ENCODE measurements around the gene ELAC1. TPM values are rescaled to one million over a fixed set of nuclear protein-coding genes. Genes with fewer than 3 reads are reported as not detected.

Gene ELAC1
- total and polyA plus RNA-seq, 4 donors: 7.3 to 14.2 (median 11.9) TPM

- Histone ChIP-seq H3K27ac (ENCODE audit: low read depth, low read length) (no peak overlapping the region), H3K36me3 (ENCODE audit: control insufficient read depth, insufficient read depth, low read length) (no peaks in the 10 kb centered on the region), H3K27me3 (ENCODE audit: control insufficient read depth, insufficient read depth, low read length) (no peaks in the 10 kb centered on the region), H3K4me3 (ENCODE audit: low read depth, low read length) (no peak overlapping the region), H3K9me3 (ENCODE audit: control insufficient read depth, insufficient read depth, low read length) (no peaks in the 10 kb centered on the region), H3K4me1 (ENCODE audit: control insufficient read depth, insufficient read depth, low read length) (peaks cover 11% of the 10 kb centered on the region)
- DNase-seq (ENCODE audit: low read depth in 4 of 6, low spot score in 6 of 6): peak in 1 of 6 donors; percentile 12
- WGBS (ENCODE audit: insufficient coverage): 45% methylated on average over 2 of the region's 4 CpGs
Observed at GRCh38 chr18:51028201-51028805, 60.5 kb downstream of the ELAC1 start.

GRCh38 chr18:51029378-51029693, 61.5 kb downstream of the ELAC1 start:
- H3K4me3 ChIP-seq (ENCODE audit: low read depth, low read length): peak overlapping the region; percentile 73
- H3K27me3 ChIP-seq (ENCODE audit: control insufficient read depth, insufficient read depth, low read length): no peaks in the 10 kb centered on the region
- 11% methylated on average over 4 of the region's 10 CpGs for WGBS (ENCODE audit: insufficient coverage)
- peak overlapping the region; percentile 95 for H3K27ac ChIP-seq (ENCODE audit: low read depth, low read length)
- H3K36me3 ChIP-seq (ENCODE audit: control insufficient read depth, insufficient read depth, low read length): peaks cover 1% of the 10 kb centered on the region
- DNase-seq (ENCODE audit: low read depth in 4 of 6, low spot score in 6 of 6): no peak
- no peaks in the 10 kb centered on the region for H3K9me3 ChIP-seq (ENCODE audit: control insufficient read depth, insufficient read depth, low read length)
- H3K4me1 ChIP-seq (ENCODE audit: control insufficient read depth, insufficient read depth, low read length): peaks cover 12% of the 10 kb centered on the region

GRCh38 chr18:51029694-51030536, 62.1 kb downstream of the ELAC1 start, which contains the start of gene SMAD4:
SMAD4 (plus strand) TSS chr18:51030213; CDS start chr18:51047047, 16,834 bp downstream.
- WGBS (ENCODE audit: insufficient coverage): under 1% methylated on average over 78 of the region's 79 CpGs
- Histone ChIP-seq H3K9me3 (ENCODE audit: control insufficient read depth, insufficient read depth, low read length) (no peaks in the 10 kb centered on the region), H3K4me1 (ENCODE audit: control insufficient read depth, insufficient read depth, low read length) (peaks cover 12% of the 10 kb centered on the region), H3K27ac (ENCODE audit: low read depth, low read length) (peak within 1 kb of the TSS; percentile 95), H3K27me3 (ENCODE audit: control insufficient read depth, insufficient read depth, low read length) (no peaks in the 10 kb centered on the region), H3K36me3 (ENCODE audit: control insufficient read depth, insufficient read depth, low read length) (peaks cover 3% of the 10 kb centered on the region), H3K4me3 (ENCODE audit: low read depth, low read length) (peak within 1 kb of the TSS; percentile 73)
- DNase-seq (ENCODE audit: low read depth in 4 of 6, low spot score in 6 of 6): peak; percentile 90 to 99 (median 96)

- H3K27ac ChIP-seq (ENCODE audit: low read depth, low read length): peak overlapping the region; percentile 89
- peak overlapping the region; percentile 73 for H3K4me3 ChIP-seq (ENCODE audit: low read depth, low read length)
- peaks cover 3% of the 10 kb centered on the region for H3K36me3 ChIP-seq (ENCODE audit: control insufficient read depth, insufficient read depth, low read length)
- under 1% methylated on average over 54 of the region's 66 CpGs for WGBS (ENCODE audit: insufficient coverage)
- DNase-seq (ENCODE audit: low read depth in 4 of 6, low spot score in 6 of 6): peak in 4 of 6 donors; percentile 23 to 83 (median 58)
- peaks cover 12% of the 10 kb centered on the region for H3K4me1 ChIP-seq (ENCODE audit: control insufficient read depth, insufficient read depth, low read length)
- no peaks in the 10 kb centered on the region for H3K9me3 ChIP-seq (ENCODE audit: control insufficient read depth, insufficient read depth, low read length)
- no peaks in the 10 kb centered on the region for H3K27me3 ChIP-seq (ENCODE audit: control insufficient read depth, insufficient read depth, low read length)
Observed at GRCh38 chr18:51030537-51031258, 62.9 kb downstream of the ELAC1 start.

- peaks cover 12% of the 10 kb centered on the region for H3K4me1 ChIP-seq (ENCODE audit: control insufficient read depth, insufficient read depth, low read length)
- WGBS (ENCODE audit: insufficient coverage): no CpG with 5 or more reads among the region's 5 CpGs
Observed at GRCh38 chr18:51032193-51032592, 64.4 kb downstream of the ELAC1 start.

GRCh38 chr18:51037230-51037629, 69.4 kb downstream of the ELAC1 start:
- peaks cover 10% of the 10 kb centered on the region for H3K4me1 ChIP-seq (ENCODE audit: control insufficient read depth, insufficient read depth, low read length)
- no peaks in the 10 kb centered on the region for H3K27me3 ChIP-seq (ENCODE audit: control insufficient read depth, insufficient read depth, low read length)
- H3K27ac ChIP-seq (ENCODE audit: low read depth, low read length): no peak overlapping the region
- no peaks in the 10 kb centered on the region for H3K9me3 ChIP-seq (ENCODE audit: control insufficient read depth, insufficient read depth, low read length)
- peaks cover 3% of the 10 kb centered on the region for H3K36me3 ChIP-seq (ENCODE audit: control insufficient read depth, insufficient read depth, low read length)
- no peak for DNase-seq (ENCODE audit: low read depth in 4 of 6, low spot score in 6 of 6)
- H3K4me3 ChIP-seq (ENCODE audit: low read depth, low read length): no peak overlapping the region
- WGBS (ENCODE audit: insufficient coverage): no CpG with 5 or more reads among the region's 2 CpGs

More at GRCh38 chr18:51032193-51032592, 64.4 kb downstream of the ELAC1 start:
- peaks cover 3% of the 10 kb centered on the region for H3K36me3 ChIP-seq (ENCODE audit: control insufficient read depth, insufficient read depth, low read length)
- H3K27ac ChIP-seq (ENCODE audit: low read depth, low read length): peak overlapping the region; percentile 25
- no peak for DNase-seq (ENCODE audit: low read depth in 4 of 6, low spot score in 6 of 6)
- H3K9me3 ChIP-seq (ENCODE audit: control insufficient read depth, insufficient read depth, low read length): no peaks in the 10 kb centered on the region
- no peaks in the 10 kb centered on the region for H3K27me3 ChIP-seq (ENCODE audit: control insufficient read depth, insufficient read depth, low read length)
- peak overlapping the region; percentile 14 for H3K4me3 ChIP-seq (ENCODE audit: low read depth, low read length)

Small RNA genes within 50 kb of the gene (small RNA-seq; reads per million reads assigned to genes)
- gene RF00019 (ENCODE audit: low replicate concordance): not detected

Other genes with a start within 250 kb of the ELAC1 start
- 10 to 100 TPM; 11.5 to 20.9 TPM for gene MRO, start 148.0 kb upstream of the ELAC1 start, total RNA-seq
- gene MRO, start 148.0 kb upstream of the ELAC1 start, polyA plus RNA-seq (ENCODE audit: insufficient read length in 2 of 2): 1 to 10 TPM; 3.5 to 7.1 TPM
- gene ME2, start 88.9 kb upstream of the ELAC1 start, total RNA-seq: 10 to 100 TPM; 70.9 to 83.7 TPM
- gene ME2, start 88.9 kb upstream of the ELAC1 start, polyA plus RNA-seq (ENCODE audit: insufficient read length in 2 of 2): 10 to 100 TPM; 55.2 to 60.8 TPM
- gene SMAD4, start 62.2 kb downstream of the ELAC1 start, total RNA-seq: 100 to 1,000 TPM in 1 of 2 donors, 10 to 100 TPM in 1; 78.6 to 129 TPM
- gene SMAD4, start 62.2 kb downstream of the ELAC1 start, polyA plus RNA-seq (ENCODE audit: insufficient read length in 2 of 2): 10 to 100 TPM; 76.5 to 91.8 TPM
- gene MEX3C, start 229.6 kb downstream of the ELAC1 start, total RNA-seq: 10 to 100 TPM; 47.2 to 55.5 TPM
- 10 to 100 TPM; 45.7 to 65.5 TPM for gene MEX3C, start 229.6 kb downstream of the ELAC1 start, polyA plus RNA-seq (ENCODE audit: insufficient read length in 2 of 2)

All from spinal cord (tissue), 10 donors.